HepG2 (cell line): Measurements from ENCODE around the gene CTNNBIP1. TPM values are rescaled to one million over a fixed set of nuclear protein-coding genes. Genes with fewer than 3 reads are reported as not detected.

Experiments used
- DNMT3B ChIP-seq: conservative IDR thresholded peaks from 2 replicates; pipeline ENCODE4 v1.6.1; 2016; ENCODE audit warnings: missing biosample characterization, control low read depth
- HNRNPK ChIP-seq: fragments of 200-400 bp; formaldehyde crosslinking; IDR thresholded peaks from 2 replicates; pipeline ENCODE4 v1.6.1; 2018; ENCODE audit warnings: low read length, low read depth, moderate library complexity, mild to moderate bottlenecking; ENCODE audit not compliant: poor library complexity, severe bottlenecking
- HOXD1 ChIP-seq: sonication (generic); formaldehyde crosslinking; IDR thresholded peaks from 2 replicates; pipeline ENCODE4 v1.5.0; 2020; ENCODE audit warnings: missing genetic modification reagents
- RBAK ChIP-seq: sonication (generic); formaldehyde crosslinking; IDR thresholded peaks from 2 replicates; pipeline ENCODE4 v1.5.1; 2020; ENCODE audit warnings: mild to moderate bottlenecking, missing genetic modification reagents
- TEAD3 ChIP-seq: optimal IDR thresholded peaks from 2 replicates; pipeline ENCODE3; 2016; ENCODE audit warnings: borderline replicate concordance
- ZNF607 ChIP-seq: sonication (generic); formaldehyde crosslinking; IDR thresholded peaks from 2 replicates; pipeline ENCODE4 v1.5.1; 2020; ENCODE audit warnings: missing genetic modification reagents, mild to moderate bottlenecking, borderline replicate concordance
- ZNF720 ChIP-seq: sonication (generic); formaldehyde crosslinking; IDR thresholded peaks from 2 replicates; pipeline ENCODE4 v1.4.0; 2020; ENCODE audit warnings: missing genetic modification reagents
- polyA plus RNA-seq, 8 experiments: library from polyadenylated mRNA; depleted of rRNA in 3 of 8; stranded (reverse) in 7 of 8; unstranded in 1 of 8; fragments of >200 nt; fragmentation: Illumina TruSeq in 4 of 8; extraction: Trizol in 4 of 8; gene quantifications; 2 replicates each; pipeline versions ENCODE4 v1.2.1 to v1.2.3, GENCODE V29; 2011 to 2016; ENCODE audit warnings: low read depth in 4 of 8, missing spikeins in 1 of 8, mixed read lengths in 1 of 8; ENCODE audit not compliant: insufficient read depth in 1 of 8
- total RNA-seq, 5 experiments: library from RNA; depleted of rRNA; stranded (reverse); fragments of >200 nt; fragmentation: Illumina TruSeq; extraction: Trizol; gene quantifications; 2 replicates each; pipeline ENCODE4 v1.2.3, GENCODE V29; 2016; ENCODE audit warnings: low read depth in 1 of 5
- TF ChIP-seq, protein P1 (sequence below): sonication (generic); formaldehyde crosslinking; IDR thresholded peaks from 2 replicates; pipeline ENCODE4 v1.5.0; 2020; ENCODE audit warnings: mild to moderate bottlenecking, missing genetic modification reagents, borderline replicate concordance
- TF ChIP-seq, protein P2 (sequence below): sonication (generic); formaldehyde crosslinking; IDR thresholded peaks from 2 replicates; pipeline ENCODE4 v1.4.0; 2020; ENCODE audit warnings: missing genetic modification reagents
- TF ChIP-seq, protein P3 (sequence below): sonication (generic); formaldehyde crosslinking; IDR thresholded peaks from 2 replicates; pipeline ENCODE4 v1.5.1; 2020; ENCODE audit warnings: mild to moderate bottlenecking, missing genetic modification reagents, moderate library complexity

CTNNBIP1 gene
- total and polyA plus RNA-seq, 2 of the 13 experiments (the other 11 are each of a cell fraction or from before 2014, with no cell fraction given) = 71.7 to 83.0 TPM

DNA sequence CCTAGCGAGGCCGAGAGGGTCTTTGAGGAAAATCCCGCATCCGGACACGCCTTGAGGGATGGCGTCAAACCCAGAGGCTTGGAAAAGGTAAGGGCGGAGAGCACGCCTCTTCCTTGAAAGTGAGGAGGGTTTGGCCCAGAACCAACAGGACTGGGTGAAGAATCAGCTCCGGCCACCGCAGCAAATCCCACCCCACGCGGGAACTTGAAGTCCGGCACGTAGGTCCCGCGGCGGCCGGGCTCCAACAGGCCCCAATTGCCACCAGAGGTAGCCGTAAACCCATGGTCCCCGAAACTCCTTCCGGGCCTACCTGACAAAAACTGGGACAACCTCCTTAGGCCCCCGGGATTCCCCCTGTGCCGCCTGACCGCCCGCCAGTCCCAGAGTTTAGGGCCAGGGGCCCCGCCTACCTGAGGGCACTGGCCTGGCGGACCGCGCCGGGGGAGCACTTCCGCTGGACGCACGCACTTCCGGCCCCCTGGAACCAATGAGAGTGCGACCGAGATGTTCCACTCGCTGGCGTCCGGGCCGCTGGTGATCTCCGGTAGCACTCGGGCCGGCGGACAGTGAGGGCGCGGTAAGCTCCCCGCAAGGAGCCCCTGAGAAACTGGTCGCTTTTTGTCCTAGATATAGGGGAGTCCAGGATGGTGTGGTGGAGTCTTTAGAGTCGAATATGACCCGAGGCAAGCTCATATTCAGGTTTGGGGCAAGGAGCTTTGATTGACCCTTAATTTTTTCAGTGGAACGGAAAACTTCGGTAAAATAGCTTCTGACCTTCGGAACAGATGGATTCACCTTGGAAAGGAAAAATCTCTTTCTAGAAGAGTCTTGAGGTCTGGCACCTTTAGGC, 33.1 kb upstream of the CTNNBIP1 start, which contains the start of the genes LZIC and NMNAT1 (continued):
- TF ChIP-seq, protein P1, sequence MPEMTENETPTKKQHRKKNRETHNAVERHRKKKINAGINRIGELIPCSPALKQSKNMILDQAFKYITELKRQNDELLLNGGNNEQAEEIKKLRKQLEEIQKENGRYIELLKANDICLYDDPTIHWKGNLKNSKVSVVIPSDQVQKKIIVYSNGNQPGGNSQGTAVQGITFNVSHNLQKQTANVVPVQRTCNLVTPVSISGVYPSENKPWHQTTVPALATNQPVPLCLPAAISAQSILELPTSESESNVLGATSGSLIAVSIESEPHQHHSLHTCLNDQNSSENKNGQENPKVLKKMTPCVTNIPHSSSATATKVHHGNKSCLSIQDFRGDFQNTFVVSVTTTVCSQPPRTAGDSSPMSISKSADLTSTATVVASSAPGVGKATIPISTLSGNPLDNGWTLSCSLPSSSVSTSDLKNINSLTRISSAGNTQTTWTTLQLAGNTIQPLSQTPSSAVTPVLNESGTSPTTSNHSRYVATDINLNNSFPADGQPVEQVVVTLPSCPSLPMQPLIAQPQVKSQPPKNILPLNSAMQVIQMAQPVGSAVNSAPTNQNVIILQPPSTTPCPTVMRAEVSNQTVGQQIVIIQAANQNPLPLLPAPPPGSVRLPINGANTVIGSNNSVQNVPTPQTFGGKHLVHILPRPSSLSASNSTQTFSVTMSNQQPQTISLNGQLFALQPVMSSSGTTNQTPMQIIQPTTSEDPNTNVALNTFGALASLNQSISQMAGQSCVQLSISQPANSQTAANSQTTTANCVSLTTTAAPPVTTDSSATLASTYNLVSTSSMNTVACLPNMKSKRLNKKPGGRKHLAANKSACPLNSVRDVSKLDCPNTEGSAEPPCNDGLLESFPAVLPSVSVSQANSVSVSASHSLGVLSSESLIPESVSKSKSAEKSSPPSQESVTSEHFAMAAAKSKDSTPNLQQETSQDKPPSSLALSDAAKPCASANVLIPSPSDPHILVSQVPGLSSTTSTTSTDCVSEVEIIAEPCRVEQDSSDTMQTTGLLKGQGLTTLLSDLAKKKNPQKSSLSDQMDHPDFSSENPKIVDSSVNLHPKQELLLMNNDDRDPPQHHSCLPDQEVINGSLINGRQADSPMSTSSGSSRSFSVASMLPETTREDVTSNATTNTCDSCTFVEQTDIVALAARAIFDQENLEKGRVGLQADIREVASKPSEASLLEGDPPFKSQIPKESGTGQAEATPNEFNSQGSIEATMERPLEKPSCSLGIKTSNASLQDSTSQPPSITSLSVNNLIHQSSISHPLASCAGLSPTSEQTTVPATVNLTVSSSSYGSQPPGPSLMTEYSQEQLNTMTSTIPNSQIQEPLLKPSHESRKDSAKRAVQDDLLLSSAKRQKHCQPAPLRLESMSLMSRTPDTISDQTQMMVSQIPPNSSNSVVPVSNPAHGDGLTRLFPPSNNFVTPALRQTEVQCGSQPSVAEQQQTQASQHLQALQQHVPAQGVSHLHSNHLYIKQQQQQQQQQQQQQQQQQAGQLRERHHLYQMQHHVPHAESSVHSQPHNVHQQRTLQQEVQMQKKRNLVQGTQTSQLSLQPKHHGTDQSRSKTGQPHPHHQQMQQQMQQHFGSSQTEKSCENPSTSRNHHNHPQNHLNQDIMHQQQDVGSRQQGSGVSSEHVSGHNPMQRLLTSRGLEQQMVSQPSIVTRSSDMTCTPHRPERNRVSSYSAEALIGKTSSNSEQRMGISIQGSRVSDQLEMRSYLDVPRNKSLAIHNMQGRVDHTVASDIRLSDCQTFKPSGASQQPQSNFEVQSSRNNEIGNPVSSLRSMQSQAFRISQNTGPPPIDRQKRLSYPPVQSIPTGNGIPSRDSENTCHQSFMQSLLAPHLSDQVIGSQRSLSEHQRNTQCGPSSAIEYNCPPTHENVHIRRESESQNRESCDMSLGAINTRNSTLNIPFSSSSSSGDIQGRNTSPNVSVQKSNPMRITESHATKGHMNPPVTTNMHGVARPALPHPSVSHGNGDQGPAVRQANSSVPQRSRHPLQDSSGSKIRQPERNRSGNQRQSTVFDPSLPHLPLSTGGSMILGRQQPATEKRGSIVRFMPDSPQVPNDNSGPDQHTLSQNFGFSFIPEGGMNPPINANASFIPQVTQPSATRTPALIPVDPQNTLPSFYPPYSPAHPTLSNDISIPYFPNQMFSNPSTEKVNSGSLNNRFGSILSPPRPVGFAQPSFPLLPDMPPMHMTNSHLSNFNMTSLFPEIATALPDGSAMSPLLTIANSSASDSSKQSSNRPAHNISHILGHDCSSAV (CRISPR knock-in tag) = peak; percentile 82; the same call in 1 of the 2 replicates
- TF ChIP-seq, protein P2, sequence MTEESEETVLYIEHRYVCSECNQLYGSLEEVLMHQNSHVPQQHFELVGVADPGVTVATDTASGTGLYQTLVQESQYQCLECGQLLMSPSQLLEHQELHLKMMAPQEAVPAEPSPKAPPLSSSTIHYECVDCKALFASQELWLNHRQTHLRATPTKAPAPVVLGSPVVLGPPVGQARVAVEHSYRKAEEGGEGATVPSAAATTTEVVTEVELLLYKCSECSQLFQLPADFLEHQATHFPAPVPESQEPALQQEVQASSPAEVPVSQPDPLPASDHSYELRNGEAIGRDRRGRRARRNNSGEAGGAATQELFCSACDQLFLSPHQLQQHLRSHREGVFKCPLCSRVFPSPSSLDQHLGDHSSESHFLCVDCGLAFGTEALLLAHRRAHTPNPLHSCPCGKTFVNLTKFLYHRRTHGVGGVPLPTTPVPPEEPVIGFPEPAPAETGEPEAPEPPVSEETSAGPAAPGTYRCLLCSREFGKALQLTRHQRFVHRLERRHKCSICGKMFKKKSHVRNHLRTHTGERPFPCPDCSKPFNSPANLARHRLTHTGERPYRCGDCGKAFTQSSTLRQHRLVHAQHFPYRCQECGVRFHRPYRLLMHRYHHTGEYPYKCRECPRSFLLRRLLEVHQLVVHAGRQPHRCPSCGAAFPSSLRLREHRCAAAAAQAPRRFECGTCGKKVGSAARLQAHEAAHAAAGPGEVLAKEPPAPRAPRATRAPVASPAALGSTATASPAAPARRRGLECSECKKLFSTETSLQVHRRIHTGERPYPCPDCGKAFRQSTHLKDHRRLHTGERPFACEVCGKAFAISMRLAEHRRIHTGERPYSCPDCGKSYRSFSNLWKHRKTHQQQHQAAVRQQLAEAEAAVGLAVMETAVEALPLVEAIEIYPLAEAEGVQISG (CRISPR knock-in tag) = peak; percentile 95
- TF ChIP-seq HNRNPK = no peak
- TF ChIP-seq ZNF720 (CRISPR knock-in tag) = no peak
- no peak for TF ChIP-seq DNMT3B
- no peak for TF ChIP-seq RBAK (CRISPR knock-in tag)
- TF ChIP-seq ZNF607 (CRISPR knock-in tag) = 0 out of 2 replicates have a peak, but pooled peaks have one; percentile 67
- TF ChIP-seq HOXD1 (CRISPR knock-in tag) = peak; percentile 63; the same call in 1 of the 2 replicates
- TF ChIP-seq TEAD3 = peak; percentile 69
- TF ChIP-seq, protein P3, sequence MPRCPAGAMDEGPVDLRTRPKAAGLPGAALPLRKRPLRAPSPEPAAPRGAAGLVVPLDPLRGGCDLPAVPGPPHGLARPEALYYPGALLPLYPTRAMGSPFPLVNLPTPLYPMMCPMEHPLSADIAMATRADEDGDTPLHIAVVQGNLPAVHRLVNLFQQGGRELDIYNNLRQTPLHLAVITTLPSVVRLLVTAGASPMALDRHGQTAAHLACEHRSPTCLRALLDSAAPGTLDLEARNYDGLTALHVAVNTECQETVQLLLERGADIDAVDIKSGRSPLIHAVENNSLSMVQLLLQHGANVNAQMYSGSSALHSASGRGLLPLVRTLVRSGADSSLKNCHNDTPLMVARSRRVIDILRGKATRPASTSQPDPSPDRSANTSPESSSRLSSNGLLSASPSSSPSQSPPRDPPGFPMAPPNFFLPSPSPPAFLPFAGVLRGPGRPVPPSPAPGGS (CRISPR knock-in tag) = 0 out of 2 replicates have a peak, but pooled peaks have one; percentile 42
